Measurements from ENCODE around the gene UBAP1.

GRCh38 chr9:34131571-34131970 lies 47.3 kb upstream of the UBAP1 start:
- TF ChIP-seq POLR2AphosphoS5 (IDR thresholded peaks at IDR 0.05) (no peak), CTCF (IDR thresholded peaks at IDR 0.05) (no peak)

Data from prostate gland (tissue), 2 donors.